ENCODE measurements around the gene CST7.

DNA sequence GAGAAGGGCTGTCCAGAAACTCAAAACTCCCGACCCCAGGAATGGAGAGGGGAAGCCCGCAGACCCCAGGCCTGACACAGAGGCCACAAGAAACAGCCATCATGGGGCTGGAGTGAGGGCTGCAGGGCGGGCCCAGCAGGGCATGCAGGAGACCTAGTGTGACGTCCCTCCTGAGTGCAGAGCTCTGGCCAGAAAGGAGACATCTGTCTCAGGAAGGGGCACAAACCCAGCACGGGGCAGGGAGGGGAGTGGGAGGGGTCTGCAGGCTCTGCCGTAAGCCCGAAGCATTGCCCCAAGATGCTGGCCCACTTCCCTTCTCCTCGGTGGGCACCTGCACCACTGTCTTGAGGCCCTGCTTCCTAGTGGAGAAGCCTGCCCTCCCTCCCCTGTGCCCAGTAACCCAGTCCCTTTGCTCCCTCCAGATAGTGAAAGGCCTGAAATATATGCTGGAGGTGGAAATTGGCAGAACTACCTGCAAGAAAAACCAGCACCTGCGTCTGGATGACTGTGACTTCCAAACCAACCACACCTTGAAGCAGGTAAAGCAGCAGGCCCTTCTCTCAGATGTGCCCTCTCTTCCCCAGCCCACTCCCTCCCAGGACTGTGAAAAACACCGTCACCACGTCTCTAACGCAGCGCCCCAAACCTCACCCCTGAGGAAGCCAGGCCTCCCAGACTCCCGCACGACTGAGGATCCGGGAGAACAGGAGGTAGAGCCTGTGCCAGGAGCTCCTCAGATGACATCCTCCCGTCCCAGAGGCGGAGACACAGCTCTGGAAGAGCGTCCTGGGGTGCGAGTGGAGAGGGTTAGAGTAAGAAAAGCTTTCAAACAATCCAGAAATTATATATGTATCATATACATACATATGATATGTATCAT, 9.7 kb downstream of the CST7 start:
- TF ChIP-seq, protein P1, sequence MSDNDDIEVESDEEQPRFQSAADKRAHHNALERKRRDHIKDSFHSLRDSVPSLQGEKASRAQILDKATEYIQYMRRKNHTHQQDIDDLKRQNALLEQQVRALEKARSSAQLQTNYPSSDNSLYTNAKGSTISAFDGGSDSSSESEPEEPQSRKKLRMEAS (IDR thresholded peaks at IDR 0.05; ENCODE audit: insufficient read depth, insufficient read length), result no peak
- TF ChIP-seq CTCF (IDR thresholded peaks at IDR 0.05; ENCODE audit: extremely low read depth in 1 of 2, insufficient read depth in 1 of 2, low read depth in 1 of 2, low read length in 2 of 2) (no peak), POLR2A (IDR thresholded peaks at IDR 0.05; ENCODE audit: low read depth, low read length) (no peak), EZH2 (IDR thresholded peaks at IDR 0.05; ENCODE audit: borderline replicate concordance, low read depth, low read length, severe bottlenecking) (no peak), POLR2AphosphoS5 (IDR thresholded peaks at IDR 0.05; ENCODE audit: insufficient read depth, low read depth, low read length) (no peak), JUN (IDR thresholded peaks at IDR 0.05; ENCODE audit: borderline replicate concordance, insufficient read depth, insufficient read length, low read depth) (no peak), MYC (IDR thresholded peaks at IDR 0.05; ENCODE audit: low read depth, low read length) (no peak), GATA2 (IDR thresholded peaks at IDR 0.05; ENCODE audit: insufficient read depth, insufficient read length, low read depth, low read length) (no peak)

All from endothelial cell of umbilical vein (primary cell).